Umbilical cord (tissue), 2 donors: ENCODE data around the gene ATP5F1B. TPM values are rescaled to one million over a fixed set of nuclear protein-coding genes. Genes with fewer than 3 reads are reported as not detected.

Experiments
- DNase-seq: peaks from one replicate; pipeline ENCODE4 v3.0.0-alpha.2; 2015; ENCODE audit warnings: low spot score
- total RNA-seq: library from RNA; depleted of rRNA; stranded (reverse); fragments of >200 nt; gene quantifications from one replicate; pipeline ENCODE4 v1.2.3, GENCODE V29; 2014; ENCODE audit warnings: low replicate concordance; ENCODE audit not compliant: insufficient read depth

Gene ATP5F1B
- total RNA-seq, 1 donor from 2014 or later: 154 TPM

GRCh38 chr12:56622535-56622934, 23.2 kb downstream of the ATP5F1B start:
- DNase-seq: no peak

- no peak for DNase-seq
Measured at GRCh38 chr12:56616925-56617324, 28.9 kb downstream of the ATP5F1B start.

DNA sequence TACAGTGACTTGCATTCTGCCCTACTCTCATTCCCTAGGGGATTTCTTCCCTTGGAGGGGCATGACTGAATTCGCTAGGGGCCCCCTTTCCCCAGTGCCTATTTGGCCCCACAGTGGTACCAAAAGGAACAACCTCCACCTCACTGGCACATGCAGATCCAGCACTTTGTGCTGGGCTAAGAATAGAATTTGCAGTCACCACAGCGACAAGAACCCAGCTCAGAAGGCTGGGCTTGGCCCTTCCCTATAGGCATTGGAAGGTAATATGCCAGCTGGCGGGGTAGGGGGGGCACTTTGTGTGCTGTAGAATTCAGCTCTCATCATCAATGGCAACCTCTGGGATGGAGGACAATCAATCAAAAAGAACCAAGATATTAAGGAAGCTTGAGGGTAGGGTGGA, 29.5 kb downstream of the ATP5F1B start:
- no peak for DNase-seq

- no peak for DNase-seq
Measured at GRCh38 chr12:56614627-56615026, 31.2 kb downstream of the ATP5F1B start.

DNA sequence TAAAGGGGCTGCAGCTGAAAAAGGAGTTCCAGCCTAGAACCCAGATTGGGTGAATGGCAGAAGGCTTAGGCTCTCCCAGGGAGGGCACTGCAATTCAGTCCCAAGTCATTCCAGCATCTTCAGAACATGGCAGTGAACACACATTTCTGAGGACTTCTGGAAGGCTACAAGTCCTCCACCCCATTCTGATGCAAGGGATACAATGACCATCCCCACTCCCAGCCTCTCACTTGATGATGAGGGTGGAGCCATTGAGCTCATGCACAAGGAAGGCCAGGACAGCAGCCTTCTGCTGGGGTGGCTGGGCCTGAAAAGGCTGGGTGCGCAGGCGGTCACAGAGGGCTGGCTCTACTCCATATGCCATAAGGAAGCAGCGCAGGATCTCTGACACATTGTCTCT, 41.4 kb downstream of the ATP5F1B start:
- DNase-seq: no peak

DNA sequence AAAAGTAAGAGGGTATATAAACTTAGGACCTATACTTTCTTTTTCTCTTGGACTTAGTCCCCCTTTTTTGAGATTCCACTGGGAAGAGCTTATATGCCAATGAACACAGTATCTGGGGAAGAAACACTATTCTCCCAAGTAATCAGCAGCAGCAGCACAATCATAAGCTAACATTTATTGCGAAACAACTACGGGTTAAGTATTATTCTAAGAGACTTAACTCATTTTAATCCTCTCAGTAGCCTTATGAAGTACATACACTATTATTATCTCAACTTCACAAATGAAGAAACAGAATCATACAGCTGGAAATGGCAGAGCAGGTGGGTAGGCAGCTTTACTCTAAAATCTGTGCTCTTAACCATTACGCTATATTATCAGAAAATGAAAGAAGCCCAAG, 43.5 kb downstream of the ATP5F1B start:
- no peak for DNase-seq

GRCh38 chr12:56601503-56601902, 44.3 kb downstream of the ATP5F1B start:
- DNase-seq: no peak

- DNase-seq: no peak
Measured at GRCh38 chr12:56600753-56601152, 45.0 kb downstream of the ATP5F1B start.

DNA sequence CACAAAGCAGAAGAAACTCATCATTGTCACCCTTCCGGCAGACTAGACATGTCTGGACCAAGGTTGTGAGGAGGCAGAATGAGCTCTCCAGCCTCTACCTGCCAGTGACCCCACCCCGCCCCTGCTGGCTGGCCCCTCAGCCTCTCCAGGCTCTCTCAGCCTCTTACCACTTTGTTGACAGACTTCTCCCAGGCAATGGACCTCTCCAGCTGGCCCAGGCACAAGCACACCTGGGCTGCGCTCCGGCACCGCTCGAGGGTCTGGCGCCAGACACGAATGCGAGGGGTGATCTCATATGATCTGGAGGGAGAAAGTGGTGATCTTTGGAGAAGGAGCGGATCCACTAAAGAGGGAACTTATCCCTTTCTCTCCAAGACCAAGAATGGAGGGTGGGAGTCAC, 46.0 kb downstream of the ATP5F1B start:
- DNase-seq: no peak

- no peak for DNase-seq
Measured at GRCh38 chr12:56599041-56599440, 46.7 kb downstream of the ATP5F1B start.

DNA sequence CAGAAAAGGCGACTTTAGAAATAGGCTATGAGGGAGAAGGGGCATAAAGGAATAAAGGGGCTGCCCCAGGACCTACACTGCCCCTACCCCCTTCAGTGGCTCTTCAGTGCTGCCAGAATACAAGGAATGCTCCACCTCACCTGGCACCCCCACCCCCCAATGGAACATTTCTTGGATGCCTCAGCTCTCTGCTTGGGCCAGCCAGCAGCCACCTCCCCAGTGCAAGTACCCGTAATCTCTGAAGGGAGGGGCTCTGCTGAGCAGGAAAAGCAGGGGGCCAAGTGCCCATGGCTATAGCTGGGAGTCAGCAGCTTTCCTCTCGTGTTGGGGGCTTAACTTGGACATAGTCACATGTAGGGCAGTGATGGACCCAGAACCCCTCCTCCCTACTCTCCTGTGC, 49.0 kb downstream of the ATP5F1B start:
- no peak for DNase-seq

GRCh38 chr12:56593909-56594621, 51.7 kb downstream of the ATP5F1B start:
- DNase-seq: peak; percentile 64

GRCh38 chr12:56591961-56592360, 53.8 kb downstream of the ATP5F1B start:
- DNase-seq: no peak

GRCh38 chr12:56591126-56591525, 54.7 kb downstream of the ATP5F1B start:
- no peak for DNase-seq

GRCh38 chr12:56590237-56590830, 55.5 kb downstream of the ATP5F1B start:
- DNase-seq: no peak

- no peak for DNase-seq
Measured at GRCh38 chr12:56589783-56590182, 56.0 kb downstream of the ATP5F1B start.

Other genes with a start within 250 kb of the ATP5F1B start
- gene TIMELESS, start 196.6 kb downstream of the ATP5F1B start, total RNA-seq: 4.8 TPM
- gene MIP, start 191.3 kb downstream of the ATP5F1B start, total RNA-seq: 2.9 TPM
- 2.6 TPM for gene SPRYD4, start 177.4 kb downstream of the ATP5F1B start, total RNA-seq
- gene GLS2, start 157.8 kb downstream of the ATP5F1B start, total RNA-seq: 0.72 TPM
- 14.2 TPM for gene RBMS2, start 124.2 kb downstream of the ATP5F1B start, total RNA-seq
- gene BAZ2A, start 15.7 kb downstream of the ATP5F1B start, total RNA-seq: 19.0 TPM
- gene PTGES3, start 42.3 kb upstream of the ATP5F1B start, total RNA-seq: 72.5 TPM
- gene NACA, start 79.3 kb upstream of the ATP5F1B start, total RNA-seq: 1,201 TPM
- gene PRIM1, start 106.3 kb upstream of the ATP5F1B start, total RNA-seq: 9.1 TPM
- 143 TPM for gene HSD17B6, start 117.3 kb upstream of the ATP5F1B start, total RNA-seq